Occipital lobe (tissue), 2 donors: ENCODE data around the gene IL15. TPM values are rescaled to one million over a fixed set of nuclear protein-coding genes. Genes with fewer than 3 reads are reported as not detected.
"Not testable (repeated sequence)": the region's sequence is repeated elsewhere in the genome, so short reads cannot be mapped to it uniquely, and the experiment has no call there.

Experiments used
- DNase-seq: peaks from one replicate; lab custom pipeline; 2025; lab: John Stamatoyannopoulos, UW
- total RNA-seq: library from RNA; depleted of rRNA; stranded (reverse); fragments of >200 nt; gene quantifications from one replicate; pipeline ENCODE4 v1.2.3, GENCODE V29; 2014

Gene IL15
- 0.31 TPM for total RNA-seq

GRCh38 chr4:141636082-141636770, at the start of gene IL15:
IL15 (plus strand) TSS chr4:141636583; CDS start chr4:141719465, 82,882 bp downstream.
- no peak for DNase-seq

- no peak for DNase-seq
These were observed 48.5 kb upstream of the IL15 start for GRCh38 chr4:141587897-141588296.

- no peak for DNase-seq
These were observed 40.9 kb upstream of the IL15 start for GRCh38 chr4:141595531-141595930.

GRCh38 chr4:141599853-141600252, 36.5 kb upstream of the IL15 start:
- no peak for DNase-seq

- DNase-seq: not testable (repeated sequence)
These were observed 31.7 kb upstream of the IL15 start for GRCh38 chr4:141604683-141605082.

- DNase-seq: no peak
These were observed 30.9 kb upstream of the IL15 start for GRCh38 chr4:141605425-141605856.

GRCh38 chr4:141609243-141609642, 27.1 kb upstream of the IL15 start:
- DNase-seq: no peak

- DNase-seq: no peak
These were observed 26.0 kb upstream of the IL15 start for GRCh38 chr4:141610365-141610764.

- no peak for DNase-seq
These were observed 21.4 kb upstream of the IL15 start for GRCh38 chr4:141614878-141615586.

- DNase-seq: not testable (repeated sequence)
These were observed 20.8 kb upstream of the IL15 start for GRCh38 chr4:141615587-141615918.

- no peak for DNase-seq
These were observed 15.7 kb upstream of the IL15 start for GRCh38 chr4:141620715-141621114.

- no peak for DNase-seq
These were observed 11.4 kb upstream of the IL15 start for GRCh38 chr4:141625023-141625422.

GRCh38 chr4:141630854-141631253, 5.5 kb upstream of the IL15 start:
- DNase-seq: no peak

- DNase-seq: no peak
These were observed 674 bp upstream of the IL15 start for GRCh38 chr4:141635736-141636081.

GRCh38 chr4:141636771-141637460, 533 bp downstream of the IL15 start:
- no peak for DNase-seq

GRCh38 chr4:141637565-141637964, 1.2 kb downstream of the IL15 start:
- DNase-seq: no peak

GRCh38 chr4:141638230-141638629, 1.8 kb downstream of the IL15 start:
- DNase-seq: no peak

GRCh38 chr4:141640696-141641095, 4.3 kb downstream of the IL15 start:
- no peak for DNase-seq

GRCh38 chr4:141642063-141642462, 5.7 kb downstream of the IL15 start:
- no peak for DNase-seq

- DNase-seq: no peak
These were observed 6.3 kb downstream of the IL15 start for GRCh38 chr4:141642711-141643110.

- no peak for DNase-seq
These were observed 7.2 kb downstream of the IL15 start for GRCh38 chr4:141643557-141643956.

GRCh38 chr4:141645611-141646340, 9.4 kb downstream of the IL15 start:
- no peak for DNase-seq
